IMR-90 (cell line): ENCODE measurements around the gene HORMAD2. TPM values are rescaled to one million over a fixed set of nuclear protein-coding genes. Genes with fewer than 3 reads are reported as not detected.

Experiments
- ATAC-seq: fragments of 200-7000 bp; cut with Tn5 transposase; 2 replicates; pipeline ENCODE4 v1.9.1; 2020; ENCODE audit warnings: low read depth, mild to moderate bottlenecking, moderate library complexity
- BruUV-seq: library from RNA; stranded (reverse); fragments of 400-500 nt; replicated peaks from 2 replicates; lab custom pipeline; 2021; lab: Mats Ljungman, UMichigan
- CTCF ChIA-PET: fragments of 300-600 bp; formaldehyde crosslinking; extraction: SDS; loops from one replicate; lab custom pipeline; 2021; ENCODE audit warnings: antibody characterized with exemption; lab: Yijun Ruan, JAX
- POLR2A ChIA-PET: fragments of 300-600 bp; sonication (Branson Sonifier 250); formaldehyde crosslinking; loops from one replicate; lab custom pipeline; 2022; ENCODE audit warnings: antibody characterized with exemption; ENCODE audit not compliant: unreplicated experiment; lab: Charles Lee
- DNase-seq: peaks from one replicate; pipeline ENCODE4 v3.0.0; 2013
- H2AFZ ChIP-seq: replicated peaks from 2 replicates; pipeline ENCODE3; 2013; ENCODE audit warnings: low read length, mild to moderate bottlenecking; ENCODE audit not compliant: poor library complexity
- H2AK5ac ChIP-seq: 2 replicates; pipeline ENCODE4 v1.6.1; 2013; ENCODE audit warnings: low read depth, low read length, inconsistent platforms
- H2AK9ac ChIP-seq: replicated peaks from 2 replicates; pipeline ENCODE3; 2013; ENCODE audit warnings: mild to moderate bottlenecking, low read depth, low read length, moderate library complexity; ENCODE audit not compliant: poor library complexity
- H2BK120ac ChIP-seq: 2 replicates; pipeline ENCODE4 v1.6.1; 2013; ENCODE audit warnings: low read depth, low read length, inconsistent platforms
- H2BK15ac ChIP-seq: 3 replicates; pipeline ENCODE4 v1.6.1; 2013; ENCODE audit warnings: low read depth, low read length, inconsistent platforms
- H2BK20ac ChIP-seq: 2 replicates; pipeline ENCODE4 v1.6.1; 2013; ENCODE audit warnings: low read depth, mild to moderate bottlenecking, inconsistent platforms, low read length, moderate library complexity
- H2BK5ac ChIP-seq: 2 replicates; pipeline ENCODE4 v1.6.1; 2013; ENCODE audit warnings: mild to moderate bottlenecking, low read depth, low read length, inconsistent platforms; ENCODE audit not compliant: poor library complexity, severe bottlenecking
- H3K14ac ChIP-seq: replicated peaks from 2 replicates; pipeline ENCODE4 v1.6.1; 2013; ENCODE audit warnings: low read depth, low read length, inconsistent platforms
- H3K18ac ChIP-seq: 2 replicates; pipeline ENCODE4 v1.6.1; 2013; ENCODE audit warnings: low read depth, low read length, control low read depth
- H3K23ac ChIP-seq: 2 replicates; pipeline ENCODE4 v1.6.1; 2013; ENCODE audit warnings: low read depth, low read length, inconsistent platforms
- H3K27ac ChIP-seq: 2 replicates; pipeline ENCODE4 v1.5.1; 2013; ENCODE audit warnings: mild to moderate bottlenecking, control low read depth, low read length; ENCODE audit not compliant: insufficient read depth
- H3K27me3 ChIP-seq: 2 replicates; pipeline ENCODE4 v1.6.1; 2013; ENCODE audit warnings: low read length; ENCODE audit not compliant: control insufficient read depth, insufficient read depth
- H3K36me3 ChIP-seq: 2 replicates; pipeline ENCODE4 v1.6.1; 2013; ENCODE audit warnings: low read length, mixed read lengths; ENCODE audit not compliant: control insufficient read depth, insufficient read depth
- H3K4ac ChIP-seq: 2 replicates; pipeline ENCODE4 v1.6.1; 2013; ENCODE audit warnings: low read depth, low read length, inconsistent platforms
- H3K4me1 ChIP-seq: 2 replicates; pipeline ENCODE4 v1.6.1; 2013; ENCODE audit warnings: low read length, mixed read lengths; ENCODE audit not compliant: control insufficient read depth, insufficient read depth
- H3K4me2 ChIP-seq: 2 replicates; pipeline ENCODE4 v1.6.1; 2013; ENCODE audit warnings: low read depth, mild to moderate bottlenecking, control low read depth, low read length, moderate library complexity
- H3K4me3 ChIP-seq: 2 replicates; pipeline ENCODE4 v1.5.1; 2013; ENCODE audit warnings: low read depth, mild to moderate bottlenecking, control low read depth, low read length, moderate library complexity; ENCODE audit not compliant: insufficient read depth
- H3K56ac ChIP-seq: 2 replicates; pipeline ENCODE4 v1.6.1; 2013; ENCODE audit warnings: low read length, inconsistent platforms; ENCODE audit not compliant: insufficient read depth; ENCODE audit errors: extremely low read depth
- H3K79me1 ChIP-seq, 2 experiments: 2 replicates each; pipeline ENCODE4 v1.6.1; 2013; ENCODE audit warnings: low read length in 2 of 2, inconsistent platforms in 1 of 2, low read depth in 1 of 2
- H3K9ac ChIP-seq: 2 replicates; pipeline ENCODE4 v1.6.1; 2013; ENCODE audit warnings: low read depth, low read length, control low read depth
- H3K9me1 ChIP-seq: 2 replicates; pipeline ENCODE4 v1.6.1; 2013; ENCODE audit warnings: low read length, inconsistent platforms; ENCODE audit not compliant: insufficient read depth
- H3K9me3 ChIP-seq: 2 replicates; pipeline ENCODE4 v1.6.1; 2013; ENCODE audit warnings: low read length; ENCODE audit not compliant: control insufficient read depth, insufficient read depth
- H4K20me1 ChIP-seq: 2 replicates; pipeline ENCODE4 v1.6.1; 2013; ENCODE audit warnings: low read length, inconsistent platforms; ENCODE audit not compliant: insufficient read depth
- H4K5ac ChIP-seq: 2 replicates; pipeline ENCODE4 v1.6.1; 2013; ENCODE audit warnings: mild to moderate bottlenecking, low read depth, low read length, control low read depth
- H4K8ac ChIP-seq, 2 experiments: 2 replicates each; pipeline ENCODE4 v1.6.1; 2013; ENCODE audit warnings: low read depth in 2 of 2, low read length in 2 of 2, control low read depth in 1 of 2, inconsistent platforms in 1 of 2
- H4K91ac ChIP-seq: 2 replicates; pipeline ENCODE4 v1.6.1; 2013; ENCODE audit warnings: low read depth, low read length, inconsistent platforms; ENCODE audit not compliant: insufficient read depth
- BHLHE40 ChIP-seq: fragments of 150-350 bp; IDR thresholded peaks from 2 replicates; pipeline ENCODE4 v1.6.1; 2016; ENCODE audit warnings: mild to moderate bottlenecking, low read depth, low read length
- CEBPB ChIP-seq: IDR thresholded peaks from 2 replicates; pipeline ENCODE4 v1.6.1; 2012; ENCODE audit warnings: low read depth, low read length, improper control_type of control experiment
- CHD1 ChIP-seq: IDR thresholded peaks from 2 replicates; pipeline ENCODE4 v1.6.1; 2012; ENCODE audit warnings: low read depth, low read length, improper control_type of control experiment
- FOS ChIP-seq: fragments of 150-350 bp; IDR thresholded peaks from 2 replicates; pipeline ENCODE4 v1.6.1; 2016; ENCODE audit warnings: low read depth, low read length
- MAFK ChIP-seq: IDR thresholded peaks from 2 replicates; pipeline ENCODE4 v1.6.1; 2012; ENCODE audit warnings: low read depth, low read length, improper control_type of control experiment
- MXI1 ChIP-seq: IDR thresholded peaks from 2 replicates; pipeline ENCODE4 v1.6.1; 2012; ENCODE audit warnings: low read depth, mild to moderate bottlenecking, low read length, moderate library complexity, borderline replicate concordance
- NFE2L2 ChIP-seq: fragments of 150-350 bp; IDR thresholded peaks from 2 replicates; pipeline ENCODE4 v1.6.1; 2016; ENCODE audit warnings: low read depth, mild to moderate bottlenecking, low read length
- POLR2A ChIP-seq: IDR thresholded peaks from 2 replicates; pipeline ENCODE4 v1.6.1; 2012; ENCODE audit warnings: mild to moderate bottlenecking, low read depth, low read length
- RCOR1 ChIP-seq: IDR thresholded peaks from 2 replicates; pipeline ENCODE4 v1.6.1; 2012; ENCODE audit warnings: mild to moderate bottlenecking, low read length, improper control_type of control experiment; ENCODE audit not compliant: insufficient replicate concordance
- RFX5 ChIP-seq: IDR thresholded peaks from 2 replicates; pipeline ENCODE4 v1.8.0; 2012; ENCODE audit warnings: low read depth, mild to moderate bottlenecking, low read length, moderate library complexity
- SMC3 ChIP-seq: fragments of 150-350 bp; IDR thresholded peaks from 2 replicates; pipeline ENCODE4 v1.6.1; 2016; ENCODE audit warnings: low read depth, mild to moderate bottlenecking, antibody characterized with exemption, low read length, moderate library complexity
- WGBS, 2 experiments: methylation state at CpG; one replicate each; pipeline versions ENCODE4 v1.1.5 to v1.1.7; 2013; ENCODE audit warnings: missing lambda C conversion rate in 2 of 2; ENCODE audit not compliant: insufficient read length in 1 of 2; ENCODE audit errors: extremely low coverage in 2 of 2; 5-methylcytosine and 5-hydroxymethylcytosine counted together
- dilution Hi-C: fragments of 300-500 bp; cut with HindIII; formaldehyde crosslinking; loops from one replicate; pipeline ENCODE4 v1.14.3; 2018; ENCODE audit warnings: low sequenced_read_pairs; ENCODE audit not compliant: unreplicated experiment
- in situ Hi-C: fragments of 300-500 bp; cut with MboI; formaldehyde crosslinking; loops from 3 replicates; pipeline ENCODE4 v1.14.3; 2019; ENCODE audit warnings: low sequenced_read_pairs, inconsistent platforms, mixed read lengths
- intact Hi-C: fragments of 100-400 bp; cut with micrococcal nuclease; formaldehyde crosslinking; loops from 2 replicates; pipeline ENCODE4 v1.10.0; 2022
- polyA plus RNA-seq, 3 experiments: library from polyadenylated mRNA; depleted of rRNA; stranded (reverse); fragments of >200 nt; gene quantifications; 2 replicates each; pipeline ENCODE4 v1.2.3, GENCODE V29; 2012; ENCODE audit warnings: low replicate concordance in 1 of 3
- total RNA-seq: library from RNA; depleted of rRNA; stranded (reverse); fragments of >200 nt; gene quantifications from 2 replicates; pipeline ENCODE4 v1.2.3, GENCODE V29; 2012
- TF ChIP-seq, protein P1 (sequence below): fragments of 150-350 bp; IDR thresholded peaks from 2 replicates; pipeline ENCODE4 v1.6.1; 2016; ENCODE audit warnings: low read depth, mild to moderate bottlenecking, low read length, moderate library complexity, borderline replicate concordance
- TF ChIP-seq, protein P2 (sequence below): fragments of 150-350 bp; IDR thresholded peaks from 2 replicates; pipeline ENCODE4 v1.6.1; 2017; ENCODE audit warnings: mild to moderate bottlenecking, antibody characterized with exemption, low read length, low read depth

Gene HORMAD2
- total and polyA plus RNA-seq, 2 of the 4 experiments (the other 2 are of a cell fraction), result not detected

DNA sequence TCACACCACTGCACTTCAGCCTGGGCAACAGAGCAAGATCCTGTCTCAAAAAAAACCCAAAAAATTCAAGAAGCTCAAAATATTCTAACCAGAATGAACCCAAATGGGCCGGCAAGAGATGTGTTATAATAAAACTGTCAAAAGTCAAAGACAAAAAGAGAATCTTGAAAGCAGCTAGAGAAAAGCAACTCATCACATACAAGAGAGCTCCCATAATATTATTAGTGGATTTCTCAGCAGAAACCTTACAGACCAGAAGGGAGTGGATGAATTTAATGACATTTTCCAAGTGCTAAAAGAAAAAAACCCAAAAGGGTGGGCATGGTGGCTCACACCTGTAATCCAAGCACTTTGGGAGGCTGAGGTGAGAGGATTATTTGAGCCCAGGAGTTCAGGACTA lies 22.9 kb upstream of the HORMAD2 start:
- H3K23ac ChIP-seq, result no peak overlapping the region
- BruUV-seq, result no TSS peak
- TF ChIP-seq FOS (no peak), CEBPB (no peak), BHLHE40 (no peak), MAFK (no peak), SMC3 (no peak), MXI1 (no peak), RFX5 (no peak), CHD1 (no peak), NFE2L2 (no peak), POLR2A (no peak), RCOR1 (no peak)
- TF ChIP-seq, protein P1, sequence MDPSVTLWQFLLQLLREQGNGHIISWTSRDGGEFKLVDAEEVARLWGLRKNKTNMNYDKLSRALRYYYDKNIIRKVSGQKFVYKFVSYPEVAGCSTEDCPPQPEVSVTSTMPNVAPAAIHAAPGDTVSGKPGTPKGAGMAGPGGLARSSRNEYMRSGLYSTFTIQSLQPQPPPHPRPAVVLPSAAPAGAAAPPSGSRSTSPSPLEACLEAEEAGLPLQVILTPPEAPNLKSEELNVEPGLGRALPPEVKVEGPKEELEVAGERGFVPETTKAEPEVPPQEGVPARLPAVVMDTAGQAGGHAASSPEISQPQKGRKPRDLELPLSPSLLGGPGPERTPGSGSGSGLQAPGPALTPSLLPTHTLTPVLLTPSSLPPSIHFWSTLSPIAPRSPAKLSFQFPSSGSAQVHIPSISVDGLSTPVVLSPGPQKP, result no peak
- TF ChIP-seq, protein P2, sequence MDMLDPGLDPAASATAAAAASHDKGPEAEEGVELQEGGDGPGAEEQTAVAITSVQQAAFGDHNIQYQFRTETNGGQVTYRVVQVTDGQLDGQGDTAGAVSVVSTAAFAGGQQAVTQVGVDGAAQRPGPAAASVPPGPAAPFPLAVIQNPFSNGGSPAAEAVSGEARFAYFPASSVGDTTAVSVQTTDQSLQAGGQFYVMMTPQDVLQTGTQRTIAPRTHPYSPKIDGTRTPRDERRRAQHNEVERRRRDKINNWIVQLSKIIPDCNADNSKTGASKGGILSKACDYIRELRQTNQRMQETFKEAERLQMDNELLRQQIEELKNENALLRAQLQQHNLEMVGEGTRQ, result no peak
- H3K36me3 ChIP-seq, result no peaks in the 10 kb centered on the region
- no peak overlapping the region for H4K5ac ChIP-seq
- no peak overlapping the region for H4K8ac ChIP-seq
- no peak overlapping the region for H3K56ac ChIP-seq
- no peak overlapping the region for H4K91ac ChIP-seq
- H3K9me3 ChIP-seq, result 0 out of 2 replicates have a peak, but pooled peaks cover 3% of the 10 kb centered on the region
- H3K4ac ChIP-seq, result no peak overlapping the region
- no peaks in the 10 kb centered on the region for H4K20me1 ChIP-seq
- H2AK5ac ChIP-seq, result no peak overlapping the region
- ChIA-PET POLR2A (no interaction called here), CTCF (no interaction called here)
- DNase-seq (no peak), ATAC-seq (no peak)
- no CpG with 5 or more reads among the region's 1 CpG for WGBS, 2 experiments
- no peak overlapping the region for H2BK120ac ChIP-seq
- no peaks in the 10 kb centered on the region for H3K4me1 ChIP-seq
- no peak overlapping the region for H3K9ac ChIP-seq
- H3K14ac ChIP-seq, result no peak overlapping the region
- dilution Hi-C loops (no loop called here), in situ Hi-C loops (no loop called here), intact Hi-C loops (no loop called here)
- no peak overlapping the region for H2BK20ac ChIP-seq
- H3K27me3 ChIP-seq, result no peaks in the 10 kb centered on the region
- H2AFZ ChIP-seq, result no peak overlapping the region
- H3K79me1 ChIP-seq, result no peaks in the 10 kb centered on the region
- no peak overlapping the region for H3K4me3 ChIP-seq
- H3K18ac ChIP-seq, result no peak overlapping the region
- no peaks in the 10 kb centered on the region for H3K9me1 ChIP-seq
- H2BK15ac ChIP-seq, result no peak overlapping the region
- H2BK5ac ChIP-seq, result no peak overlapping the region
- no peak overlapping the region for H3K27ac ChIP-seq
- H2AK9ac ChIP-seq, result no peak overlapping the region
- H3K4me2 ChIP-seq, result no peak overlapping the region
